22Rv1 (cell line): Measurements from ENCODE around the gene TTLL1.

Experiments used
- CTCF ChIP-seq: fragments of 450-650 bp; IDR thresholded peaks from 2 replicates; pipeline ENCODE4 v1.5.1; 2017; ENCODE audit warnings: mild to moderate bottlenecking
- ZFX ChIP-seq: fragments of 450-650 bp; IDR thresholded peaks from 2 replicates; pipeline ENCODE4 v1.6.1; 2017; ENCODE audit warnings: antibody characterized with exemption, borderline replicate concordance

GRCh38 chr22:43080616-43081015 lies 8.6 kb downstream of the TTLL1 start:
- TF ChIP-seq CTCF, result no peak
- TF ChIP-seq ZFX, result no peak
